ENCODE measurements around the gene CCDC34. TPM values are rescaled to one million over a fixed set of nuclear protein-coding genes. Genes with fewer than 3 reads are reported as not detected.

Gene CCDC34
- total and polyA plus RNA-seq, 2 experiments from 2014 or later = 10.1 to 56.0 TPM

- TF ChIP-seq EZH2phosphoT487 (IDR thresholded peaks at IDR 0.05; ENCODE audit: unreplicated experiment) (no peak), STAT1 (IDR thresholded peaks at IDR 0.05; ENCODE audit: unreplicated experiment) (no peak), CTCF (conservative IDR thresholded peaks at IDR 0.05; ENCODE audit: low read depth in 2 of 2) (no peak), NANOG (IDR thresholded peaks at IDR 0.05; ENCODE audit: borderline replicate concordance) (no peak), JUNB (IDR thresholded peaks at IDR 0.05; ENCODE audit: unreplicated experiment) (no peak), EZH2 (IDR thresholded peaks at IDR 0.05; ENCODE audit: low read depth, unreplicated experiment) (no peak), POLR2AphosphoS5 (IDR thresholded peaks at IDR 0.05; ENCODE audit: low read depth) (no peak)
Observed at GRCh38 chr11:27410272-27410671, 47.3 kb upstream of the CCDC34 start (continued).

GRCh38 chr11:27409742-27410141 lies 46.7 kb upstream of the CCDC34 start:
- no peak overlapping the region for H3K4me2 ChIP-seq
- peaks cover 8% of the 10 kb centered on the region for H4K20me1 ChIP-seq (replicated peaks; ENCODE audit: insufficient read depth)
- DNase-seq (ENCODE audit: low spot score) (no peak), ATAC-seq (no peak)
- no peak overlapping the region for H3K4me3 ChIP-seq
- Mint-ChIP-seq H3K27ac (no peak overlapping the region), H3K4me3 (no peak overlapping the region), H3K27me3 (ENCODE audit: insufficient read depth, low read depth, poor library complexity) (no peaks in the 10 kb centered on the region), H3K4me1 (peaks cover 13% of the 10 kb centered on the region), H3K9me3 (no peaks in the 10 kb centered on the region), H3K36me3 (ENCODE audit: low read depth) (no peaks in the 10 kb centered on the region)
- no peaks in the 10 kb centered on the region for H3K27me3 ChIP-seq (ENCODE audit: insufficient read depth)
- peaks cover 65% of the 10 kb centered on the region for H3K79me2 ChIP-seq (replicated peaks; ENCODE audit: insufficient read depth)
- no peaks in the 10 kb centered on the region for H3F3A ChIP-seq (replicated peaks; ENCODE audit: low read depth)
- no peaks in the 10 kb centered on the region for H3K36me3 ChIP-seq (ENCODE audit: insufficient read depth)
- no peaks in the 10 kb centered on the region for H3K9me2 ChIP-seq (ENCODE audit: insufficient read depth)
- H3K4me1 ChIP-seq (ENCODE audit: insufficient read depth) = peaks cover 3% of the 10 kb centered on the region; the same call in 1 of the 2 replicates
- no peak overlapping the region for H2AFZ ChIP-seq
- H3K27ac ChIP-seq (ENCODE audit: low read depth) = no peak overlapping the region
- no peak for TF ChIP-seq JUNB (IDR thresholded peaks at IDR 0.05; ENCODE audit: unreplicated experiment)
- no peak for TF ChIP-seq POLR2AphosphoS5 (IDR thresholded peaks at IDR 0.05; ENCODE audit: low read depth)
- TF ChIP-seq ZNF331 (CRISPR knock-in tag; IDR thresholded peaks at IDR 0.05; ENCODE audit: low read depth) = no peak
- no peak for TF ChIP-seq ZNF114 (CRISPR knock-in tag; IDR thresholded peaks at IDR 0.05)
- no peak for TF ChIP-seq EZH2 (IDR thresholded peaks at IDR 0.05; ENCODE audit: low read depth, unreplicated experiment)
- no peak for TF ChIP-seq ZNF462 (CRISPR knock-in tag; IDR thresholded peaks at IDR 0.05)
- TF ChIP-seq ETS1 (IDR thresholded peaks at IDR 0.05) = no peak
- no peak for TF ChIP-seq STAT1 (IDR thresholded peaks at IDR 0.05; ENCODE audit: unreplicated experiment)
- no peak for TF ChIP-seq NANOG (IDR thresholded peaks at IDR 0.05; ENCODE audit: borderline replicate concordance)
- no peak for TF ChIP-seq REST (IDR thresholded peaks at IDR 0.05; ENCODE audit: unreplicated experiment)

Data from GM23338 (cell line).